ENCODE measurements around the gene NWD2. TPM values are rescaled to one million over a fixed set of nuclear protein-coding genes. Genes with fewer than 3 reads are reported as not detected.

The NWD2 gene
- total RNA-seq, 1 donor from 2014 or later, result not detected

GRCh38 chr4:37477126-37477525 lies 232.6 kb downstream of the NWD2 start:
- Mint-ChIP-seq H3K9me3 (ENCODE audit: unreplicated experiment) (no peaks in the 10 kb centered on the region), H3K36me3 (ENCODE audit: unreplicated experiment) (no peaks in the 10 kb centered on the region), H3K4me3 (ENCODE audit: unreplicated experiment) (no peak overlapping the region), H3K4me1 (ENCODE audit: unreplicated experiment) (no peaks in the 10 kb centered on the region), H3K27me3 (ENCODE audit: unreplicated experiment) (peaks cover 10% of the 10 kb centered on the region), H3K27ac (ENCODE audit: unreplicated experiment) (no peak overlapping the region)
- no peak for TF ChIP-seq CTCF (IDR thresholded peaks at IDR 0.05)
- DNase-seq (ENCODE audit: extremely low spot score, unreplicated experiment), result no peak

- Mint-ChIP-seq H3K4me3 (ENCODE audit: unreplicated experiment) (no peak overlapping the region), H3K9me3 (ENCODE audit: unreplicated experiment) (no peaks in the 10 kb centered on the region), H3K36me3 (ENCODE audit: unreplicated experiment) (no peaks in the 10 kb centered on the region), H3K4me1 (ENCODE audit: unreplicated experiment) (no peaks in the 10 kb centered on the region), H3K27me3 (ENCODE audit: unreplicated experiment) (peaks cover 6% of the 10 kb centered on the region), H3K27ac (ENCODE audit: unreplicated experiment) (no peak overlapping the region)
- TF ChIP-seq CTCF (IDR thresholded peaks at IDR 0.05), result no peak
- no peak for DNase-seq (ENCODE audit: extremely low spot score, unreplicated experiment)
Observed at GRCh38 chr4:37478151-37478550, 233.6 kb downstream of the NWD2 start.

- H3K4me1 Mint-ChIP-seq (ENCODE audit: unreplicated experiment), result no peaks in the 10 kb centered on the region
- no peaks in the 10 kb centered on the region for H3K36me3 Mint-ChIP-seq (ENCODE audit: unreplicated experiment)
- H3K4me3 Mint-ChIP-seq (ENCODE audit: unreplicated experiment), result no peak overlapping the region
- DNase-seq (ENCODE audit: extremely low spot score, unreplicated experiment), result no peak
- H3K9me3 Mint-ChIP-seq (ENCODE audit: unreplicated experiment), result no peaks in the 10 kb centered on the region
- no peak overlapping the region for H3K27ac Mint-ChIP-seq (ENCODE audit: unreplicated experiment)
- no peak for TF ChIP-seq CTCF (IDR thresholded peaks at IDR 0.05)
- H3K27me3 Mint-ChIP-seq (ENCODE audit: unreplicated experiment), result peaks cover 4% of the 10 kb centered on the region
Observed at GRCh38 chr4:37480509-37480908, 236.0 kb downstream of the NWD2 start.

GRCh38 chr4:37481547-37482122 lies 237.1 kb downstream of the NWD2 start:
- H3K27ac Mint-ChIP-seq (ENCODE audit: unreplicated experiment), result no peak overlapping the region

More at GRCh38 chr4:37481547-37482122, 237.1 kb downstream of the NWD2 start:
- TF ChIP-seq CTCF (IDR thresholded peaks at IDR 0.05), result no peak
- no peaks in the 10 kb centered on the region for H3K4me1 Mint-ChIP-seq (ENCODE audit: unreplicated experiment)
- DNase-seq (ENCODE audit: extremely low spot score, unreplicated experiment), result no peak
- no peak overlapping the region for H3K4me3 Mint-ChIP-seq (ENCODE audit: unreplicated experiment)
- H3K27me3 Mint-ChIP-seq (ENCODE audit: unreplicated experiment), result peaks cover 2% of the 10 kb centered on the region
- H3K36me3 Mint-ChIP-seq (ENCODE audit: unreplicated experiment), result no peaks in the 10 kb centered on the region
- no peaks in the 10 kb centered on the region for H3K9me3 Mint-ChIP-seq (ENCODE audit: unreplicated experiment)

Measured in osteocyte (in vitro differentiated cells).